HepG2 (cell line): Measurements from ENCODE around the gene SAE1. TPM values are rescaled to one million over a fixed set of nuclear protein-coding genes. Genes with fewer than 3 reads are reported as not detected.

ENCODE experiments used
- ATAC-seq: fragments of 200-7000 bp; cut with Tn5 transposase; 3 replicates; pipeline ENCODE4 v1.9.1; 2020; ENCODE audit warnings: mild to moderate bottlenecking, moderate library complexity
- BruUV-seq: library from RNA; stranded (reverse); fragments of 400-500 nt; replicated peaks from 2 replicates; lab custom pipeline; 2021; lab: Mats Ljungman, UMichigan
- CTCF ChIA-PET: fragments of 300-600 bp; formaldehyde crosslinking; extraction: SDS; loops from one replicate; lab custom pipeline; 2021; ENCODE audit warnings: low total read pairs, inconsistent platforms, low intra/inter-chr PET ratio; lab: Yijun Ruan, JAX
- POLR2A ChIA-PET: fragments of 350-600 bp; sonication (Branson Sonifier 250); formaldehyde crosslinking; loops from one replicate; lab custom pipeline; 2020; ENCODE audit warnings: antibody characterized with exemption, inconsistent platforms; lab: Yijun Ruan, JAX
- DNase-seq: peaks from one replicate; pipeline ENCODE4 v3.0.0-alpha.2; 2015; ENCODE audit warnings: low spot score
- FAIRE-seq: peaks from 3 replicates; lab custom pipeline; 2011; peaks lifted over from hg19 to GRCh38; lab: Jason Lieb, UNC
- H2AFZ ChIP-seq: one replicate; pipeline ENCODE4 v1.6.1; 2011; ENCODE audit warnings: low read length, inconsistent platforms
- H3K27ac ChIP-seq: fragments of 300-600 bp; 3 replicates; pipeline ENCODE4 v1.8.0; 2011; ENCODE audit warnings: mixed run types, mild to moderate bottlenecking, mixed read lengths, low read length, inconsistent platforms; ENCODE audit not compliant: insufficient read depth; ENCODE audit errors: extremely low read length
- H3K27me3 ChIP-seq, 2 experiments: fragments of 200-600 bp in 1 of 2; 2 replicates in 1 of 2; 3 replicates in 1 of 2; pipeline versions ENCODE4 v1.6.0 to v1.8.0; 2011; ENCODE audit warnings: low read length in 2 of 2, mild to moderate bottlenecking in 2 of 2, moderate library complexity in 2 of 2, inconsistent platforms in 1 of 2; ENCODE audit not compliant: insufficient read depth in 2 of 2, control insufficient read depth in 1 of 2
- H3K36me3 ChIP-seq, 2 experiments: fragments of 200-600 bp in 1 of 2; replicated peaks in 1 of 2; 2 replicates in 1 of 2; 3 replicates in 1 of 2; pipeline versions ENCODE4 v1.5.1 to v1.8.0; 2011; ENCODE audit warnings: low read length in 2 of 2, inconsistent platforms in 1 of 2; ENCODE audit not compliant: insufficient read depth in 2 of 2, control insufficient read depth in 1 of 2
- H3K4me1 ChIP-seq: 2 replicates; pipeline ENCODE4 v1.5.1; 2012; ENCODE audit warnings: low read length, inconsistent platforms; ENCODE audit not compliant: insufficient read depth
- H3K4me2 ChIP-seq: 2 replicates; pipeline ENCODE4 v1.6.0; 2011; ENCODE audit warnings: low read depth, low read length, inconsistent platforms
- H3K4me3 ChIP-seq, 3 experiments: fragments of 200-600 bp in 1 of 3; sonication (generic), shearing (Covaris generic) in 1 of 3; replicated peaks in 1 of 3; 2 replicates each; pipeline ENCODE4 v1.5.1; 2011 to 2016; ENCODE audit warnings: low read length in 3 of 3, inconsistent platforms in 2 of 3, low read depth in 2 of 3, mild to moderate bottlenecking in 2 of 3, control low read depth in 1 of 3, mixed read lengths in 1 of 3; ENCODE audit not compliant: insufficient read depth in 1 of 3
- H3K79me2 ChIP-seq: one replicate; pipeline ENCODE4 v1.6.1; 2011; ENCODE audit warnings: low read length, inconsistent platforms; ENCODE audit not compliant: insufficient read depth
- H3K9ac ChIP-seq: 2 replicates; pipeline ENCODE4 v1.6.0; 2011; ENCODE audit warnings: mild to moderate bottlenecking, low read depth, low read length, inconsistent platforms; ENCODE audit not compliant: insufficient read depth
- H3K9me3 ChIP-seq: 2 replicates; pipeline ENCODE4 v1.5.1; 2012; ENCODE audit warnings: mild to moderate bottlenecking, low read length
- H4K20me1 ChIP-seq: 2 replicates; pipeline ENCODE4 v1.6.0; 2011; ENCODE audit warnings: inconsistent platforms, mild to moderate bottlenecking, low read length, moderate library complexity; ENCODE audit not compliant: insufficient read depth
- CBX5 ChIP-seq: sonication (generic); formaldehyde crosslinking; IDR thresholded peaks from 2 replicates; pipeline ENCODE4 v1.4.0; 2020; ENCODE audit warnings: missing genetic modification reagents, borderline replicate concordance
- CEBPB ChIP-seq: IDR thresholded peaks from 2 replicates; pipeline ENCODE4 v1.6.1; 2011; ENCODE audit warnings: low read depth, low read length, improper control_type of control experiment, borderline replicate concordance
- KAT8 ChIP-seq: IDR thresholded peaks from 2 replicates; pipeline ENCODE4 v1.6.1; 2016; ENCODE audit warnings: missing genetic modification reagents, missing compliant biosample characterization
- MLXIP ChIP-seq: sonication (generic); formaldehyde crosslinking; IDR thresholded peaks from 2 replicates; pipeline ENCODE4 v1.9.0; 2021; ENCODE audit warnings: missing genetic modification reagents, borderline replicate concordance
- MYC ChIP-seq: sonication (generic); formaldehyde crosslinking; IDR thresholded peaks from 2 replicates; pipeline ENCODE4 v1.9.0; 2021; ENCODE audit warnings: missing genetic modification reagents, borderline replicate concordance
- RXRA ChIP-seq: sonication (generic); formaldehyde crosslinking; IDR thresholded peaks from 2 replicates; pipeline ENCODE4 v1.5.1; 2020; ENCODE audit warnings: missing genetic modification reagents
- SALL2 ChIP-seq: sonication (generic); formaldehyde crosslinking; IDR thresholded peaks from 2 replicates; pipeline ENCODE4 v1.8.1; 2023; ENCODE audit warnings: mild to moderate bottlenecking, missing genetic modification reagents, inconsistent platforms
- SMARCC2 ChIP-seq: fragments of 450-650 bp; IDR thresholded peaks from 2 replicates; pipeline ENCODE4 v1.6.1; 2017; ENCODE audit warnings: antibody characterized with exemption, mild to moderate bottlenecking
- WGBS: methylation state at CpG from one replicate; pipeline ENCODE4 v1.1.6; 2017; ENCODE audit warnings: low lambda C conversion rate; 5-methylcytosine and 5-hydroxymethylcytosine counted together
- in situ Hi-C: cut with HindIII; loops from 2 replicates; pipeline ENCODE4 v1.10.0; 2017; ENCODE audit warnings: low pct_unique_long_range_greater_than_20kb; ENCODE audit not compliant: extremely low pct_ligation_motif_present
- intact Hi-C: fragments of 100-400 bp; cut with micrococcal nuclease; formaldehyde crosslinking; loops from one replicate; pipeline ENCODE4 v1.10.0; 2022; ENCODE audit not compliant: unreplicated experiment
- polyA plus RNA-seq, 8 experiments: library from polyadenylated mRNA; depleted of rRNA in 3 of 8; stranded (reverse) in 7 of 8; unstranded in 1 of 8; fragments of >200 nt; fragmentation: Illumina TruSeq in 4 of 8; extraction: Trizol in 4 of 8; gene quantifications; 2 replicates each; pipeline versions ENCODE4 v1.2.1 to v1.2.3, GENCODE V29; 2011 to 2016; ENCODE audit warnings: low read depth in 4 of 8, missing spikeins in 1 of 8, mixed read lengths in 1 of 8; ENCODE audit not compliant: insufficient read depth in 1 of 8
- total RNA-seq, 5 experiments: library from RNA; depleted of rRNA; stranded (reverse); fragments of >200 nt; fragmentation: Illumina TruSeq; extraction: Trizol; gene quantifications; 2 replicates each; pipeline ENCODE4 v1.2.3, GENCODE V29; 2016; ENCODE audit warnings: low read depth in 1 of 5

The SAE1 gene
- total and polyA plus RNA-seq, 2 of the 13 experiments (the other 11 are each of a cell fraction or from before 2014, with no cell fraction given) = 87.6 to 197 TPM

- H3K9ac ChIP-seq = no peak overlapping the region
- no peaks in the 10 kb centered on the region for H3K27me3 ChIP-seq
- TF ChIP-seq MYC (CRISPR knock-in tag) (no peak), CBX5 (no peak), SMARCC2 (no peak), KAT8 (CRISPR knock-in tag) (no peak), RXRA (CRISPR knock-in tag) (no peak), MLXIP (no peak)
- peaks cover 5% of the 10 kb centered on the region; the same call in 1 of the 2 replicates for H4K20me1 ChIP-seq
- WGBS = 94% methylated on average over 2 of the region's 2 CpGs
- peaks cover 29 to 84% of the 10 kb centered on the region in 2 experiments for H3K36me3 ChIP-seq
- no peak for ATAC-seq
- H3K9me3 ChIP-seq = no peaks in the 10 kb centered on the region
- no peak for DNase-seq
- H3K4me1 ChIP-seq = 0 out of 2 replicates have a peak, but pooled peaks cover 8% of the 10 kb centered on the region
- intact Hi-C loops (loop anchor here (5.0 kb wide), 1 partner anchor 95 kb away; no protein-coding TSS in a partner anchor), in situ Hi-C loops (loop anchor here (5.0 kb wide), 1 partner anchor 100 kb away; no protein-coding TSS in a partner anchor)
- H3K4me3 ChIP-seq = no peak overlapping the region
- no peak overlapping the region for H3K4me2 ChIP-seq
- CTCF ChIA-PET = no interaction called here
- POLR2A ChIA-PET = no interaction called here
- no peak overlapping the region for H2AFZ ChIP-seq
- no TSS peak for BruUV-seq
- no peak for FAIRE-seq
- peaks cover 22% of the 10 kb centered on the region for H3K79me2 ChIP-seq
- H3K27ac ChIP-seq = no peak overlapping the region
Observed at GRCh38 chr19:47146920-47147319, 16.3 kb downstream of the SAE1 start.

GRCh38 chr19:47151627-47152026, 21.0 kb downstream of the SAE1 start:
- Histone ChIP-seq H4K20me1 (no peaks in the 10 kb centered on the region; the same call in 1 of the 2 replicates), H3K4me1 (0 out of 2 replicates have a peak, but pooled peaks cover 13% of the 10 kb centered on the region), H3K4me3 (no peak overlapping the region), H3K27me3 (no peaks in the 10 kb centered on the region), H3K79me2 (peaks cover 7% of the 10 kb centered on the region)
- in situ Hi-C loops = no loop called here
- POLR2A ChIA-PET = no interaction called here
- no TSS peak for BruUV-seq
- DNase-seq (no peak), FAIRE-seq (no peak)
- peak; percentile 15; the same call in 1 of the 2 replicates for TF ChIP-seq CEBPB
- TF ChIP-seq SALL2 (CRISPR knock-in tag) = no peak
- TF ChIP-seq, all 625 proteins: peak for 1
- no peaks in the 10 kb centered on the region for H3K9me3 ChIP-seq
- H3K36me3 ChIP-seq = peaks cover 20 to 76% of the 10 kb centered on the region in 2 experiments
- intact Hi-C loops = no loop called here
- whole genome bisulfite sequencing = 95% methylated on average over 3 of the region's 3 CpGs
- no peak for ATAC-seq
- H3K9ac ChIP-seq = no peak overlapping the region
- H3K27ac ChIP-seq = no peak overlapping the region
- H2AFZ ChIP-seq = no peak overlapping the region
- CTCF ChIA-PET = no interaction called here
- no peak overlapping the region for H3K4me2 ChIP-seq
